CD4-positive, alpha-beta T cell (primary cell): ENCODE results near the gene DCDC1. TPM values are rescaled to one million over a fixed set of nuclear protein-coding genes. Genes with fewer than 3 reads are reported as not detected.

Source experiments
- ATAC-seq: fragments of 200-7000 bp; cut with Tn5 transposase; one replicate; pipeline ENCODE4 v1.10.0; 2022; ENCODE audit warnings: mild to moderate bottlenecking; ENCODE audit not compliant: poor library complexity
- CTCF ChIA-PET: fragments of 350-600 bp; sonication (Branson Sonifier 250); formaldehyde crosslinking; loops from one replicate; lab custom pipeline; 2021; ENCODE audit warnings: antibody characterized with exemption, inconsistent platforms; lab: Charles Lee
- POLR2A ChIA-PET: fragments of 350-600 bp; sonication (Branson Sonifier 250); formaldehyde crosslinking; loops from one replicate; lab custom pipeline; 2021; ENCODE audit warnings: antibody characterized with exemption, inconsistent platforms; lab: Charles Lee
- DNase-seq, 14 experiments: peaks; one replicate each; pipeline ENCODE4 v3.0.0-alpha.2; 2013 to 2020; ENCODE audit warnings: mixed read lengths in 2 of 14
- H3K27ac ChIP-seq, 2 donors: one replicate each; pipeline versions ENCODE4 v1.5.1 to v1.7.0; 2013; ENCODE audit warnings: low read length in 2 of 2, low read depth in 1 of 2, mild to moderate bottlenecking in 1 of 2
- H3K27me3 ChIP-seq, 2 experiments: 1 replicate in 1 of 2; 2 replicates in 1 of 2; pipeline versions ENCODE4 v1.6.1 to v1.7.0; 2013; ENCODE audit warnings: low read length in 2 of 2, control low read depth in 1 of 2, mild to moderate bottlenecking in 1 of 2, moderate library complexity in 1 of 2; ENCODE audit not compliant: insufficient read depth in 2 of 2, control insufficient read depth in 1 of 2
- H3K36me3 ChIP-seq: one replicate; pipeline ENCODE4 v1.6.1; 2013; ENCODE audit warnings: low read length, control low read depth; ENCODE audit not compliant: insufficient read depth
- H3K4me1 ChIP-seq: one replicate; pipeline ENCODE4 v1.6.1; 2013; ENCODE audit warnings: low read length, control low read depth; ENCODE audit not compliant: insufficient read depth
- H3K4me3 ChIP-seq: one replicate; pipeline ENCODE4 v1.5.1; 2013; ENCODE audit warnings: mild to moderate bottlenecking, low read length, moderate library complexity
- H3K9me3 ChIP-seq, 2 experiments: 1 replicate in 1 of 2; 2 replicates in 1 of 2; pipeline versions ENCODE4 v1.6.1 to v1.7.0; 2013; ENCODE audit warnings: low read length in 2 of 2, mild to moderate bottlenecking in 2 of 2, control low read depth in 1 of 2, moderate library complexity in 1 of 2; ENCODE audit not compliant: control insufficient read depth in 1 of 2, insufficient read depth in 1 of 2
- H3K27ac Mint-ChIP-seq: one replicate; pipeline ENCODE4 v1.8.0; 2020; ENCODE audit warnings: mixed read lengths
- H3K27me3 Mint-ChIP-seq: one replicate; pipeline ENCODE4 v1.8.0; 2021; ENCODE audit warnings: mixed read lengths
- H3K36me3 Mint-ChIP-seq: one replicate; pipeline ENCODE4 v1.8.0; 2021; ENCODE audit warnings: low read depth, mixed read lengths
- H3K4me1 Mint-ChIP-seq: one replicate; pipeline ENCODE4 v1.8.0; 2021; ENCODE audit warnings: low read depth, mixed read lengths
- H3K4me3 Mint-ChIP-seq: one replicate; pipeline ENCODE4 v1.8.0; 2020; ENCODE audit warnings: mild to moderate bottlenecking, mixed read lengths
- H3K9me3 Mint-ChIP-seq: one replicate; pipeline ENCODE4 v1.8.0; 2020; ENCODE audit warnings: mixed read lengths
- CTCF ChIP-seq: fragments of 200-600 bp; IDR thresholded peaks from one replicate; pipeline ENCODE4 v1.8.0; 2022; ENCODE audit warnings: antibody characterized with exemption, mild to moderate bottlenecking
- intact Hi-C, 2 experiments: fragments of 100-400 bp; cut with DNase I in 1 of 2; cut with micrococcal nuclease in 1 of 2; formaldehyde crosslinking; loops; one replicate each; pipeline versions ENCODE4 v1.15.1 to v1.9.0; 2023 to 2025; cut with DNase I, micrococcal nuclease
- polyA plus RNA-seq, 2 donors: library from polyadenylated mRNA; unstranded; fragments of 120-200 nt; gene quantifications; one replicate each; pipeline ENCODE4 v1.2.1, GENCODE V29; 2013
- total RNA-seq, 174 experiments: library from RNA in 2 of 174; stranded (reverse) in 2 of 174; gene quantifications; one replicate each; pipeline ENCODE4 v1.2.3 and lab custom pipeline; 2021 to 2026

The DCDC1 gene
- total RNA-seq (under 1 TPM in 1 of 2 experiments, not detected in 1; 0.11 TPM), total RNA-seq (lab: John Stamatoyannopoulos, UW) (0 to 4.1 (median 0.27) reads per million in 172 experiments)
- 0.13 TPM for polyA plus RNA-seq (2013, experiment 1 of 2)
- polyA plus RNA-seq (2013, experiment 2 of 2): 0.11 TPM

DNA sequence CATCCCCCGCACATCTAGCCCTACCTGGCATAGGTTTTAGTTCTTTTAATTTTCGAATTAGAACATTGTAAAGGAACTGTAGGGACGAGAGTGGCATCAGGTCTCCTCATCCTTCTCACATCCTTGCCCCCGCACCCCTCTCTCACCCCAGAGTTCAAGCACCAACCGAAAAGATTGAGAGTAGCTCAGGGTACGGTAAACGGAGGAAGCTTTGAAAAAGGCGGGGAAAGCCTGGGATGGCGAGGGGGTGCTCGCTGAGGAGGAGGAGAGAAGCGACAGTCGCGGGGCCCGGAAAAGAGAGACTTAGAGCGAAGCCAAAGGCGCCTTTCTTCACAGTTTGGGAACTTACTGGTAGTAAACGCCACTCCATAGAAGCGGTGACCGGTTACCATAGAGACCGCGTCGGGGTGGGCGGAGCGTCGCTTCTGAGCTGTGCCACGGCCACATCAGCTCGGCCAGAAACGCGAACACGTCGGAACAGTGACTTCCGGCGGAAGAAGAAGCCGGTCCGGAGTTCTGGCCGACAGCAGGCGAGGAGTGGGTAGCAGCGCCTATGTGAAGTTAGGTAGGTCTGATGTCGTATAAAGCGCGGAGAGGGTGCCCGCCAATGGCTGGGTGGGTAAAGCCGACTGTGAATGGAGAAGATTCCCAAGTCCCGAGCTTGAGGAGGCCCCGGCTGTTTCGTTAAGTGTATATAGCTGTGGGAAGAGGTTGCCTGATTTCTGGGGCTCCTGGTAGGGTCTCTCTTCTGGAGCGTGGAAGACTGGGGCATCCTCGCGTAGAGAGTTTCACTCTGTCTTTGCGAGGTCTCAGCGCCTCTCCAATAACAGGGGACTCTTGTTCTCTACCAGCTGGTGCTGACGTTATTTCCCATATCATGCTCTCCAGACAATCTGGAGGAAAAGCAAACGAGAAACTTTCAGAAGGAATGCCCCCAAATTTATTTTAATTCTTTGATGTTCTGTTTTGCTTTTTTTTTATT is at the start of gene DCDC1, which contains the start of gene DNAJC24:
DCDC1 (minus strand) TSS at position 392 of the 982 bp plus-strand sequence. CDS start 41,459 bp downstream, outside the sequence.
DNAJC24 (plus strand) TSS at position 513 of the 982 bp plus-strand sequence. CDS start 889 bp downstream, outside the sequence.
- Mint-ChIP-seq H3K4me1 (peaks cover 77% of the 10 kb centered on the region), H3K36me3 (peaks cover 23% of the 10 kb centered on the region), H3K4me3 (peak within 1 kb of the TSS; percentile 98), H3K27me3 (no peaks in the 10 kb centered on the region), H3K27ac (peak within 1 kb of the TSS; percentile 78), H3K9me3 (no peaks in the 10 kb centered on the region)
- no peak for TF ChIP-seq CTCF
- H3K4me3 ChIP-seq: peak within 1 kb of the TSS; percentile 73
- H3K27me3 ChIP-seq: no peaks in the 10 kb centered on the region
- CTCF ChIA-PET: interaction anchor here (0.9 to 1.0 kb wide), 3 partner anchors 9 to 28 kb away, joined by 3 to 4 read pairs (median 3); no protein-coding TSS in a partner anchor
- H3K9me3 ChIP-seq: no peaks in the 10 kb centered on the region
- ATAC-seq (peak; percentile 94), DNase-seq (peak; percentile 90 to 97 (median 91))
- POLR2A ChIA-PET: interaction anchor here (0.7 to 1.7 kb wide), 3 partner anchors 17 to 141 kb away, joined by 3 to 4 read pairs (median 4); partner anchors contain the start of genes ELP4 and IMMP1L
- intact Hi-C loops: loop anchor here (5.0 to 10.0 kb wide), 4 partner anchors 135 to 1215 kb away; partner anchors contain the start of genes ELP4 (in 2 of the 2), IMMP1L (in 2 of the 2) and EIF3M (in 1 of the 2)
- H3K27ac ChIP-seq: peak within 1 kb of the TSS; percentile 56 to 73
- no peaks in the 10 kb centered on the region for H3K36me3 ChIP-seq
- H3K4me1 ChIP-seq: peaks cover 20% of the 10 kb centered on the region

DNA sequence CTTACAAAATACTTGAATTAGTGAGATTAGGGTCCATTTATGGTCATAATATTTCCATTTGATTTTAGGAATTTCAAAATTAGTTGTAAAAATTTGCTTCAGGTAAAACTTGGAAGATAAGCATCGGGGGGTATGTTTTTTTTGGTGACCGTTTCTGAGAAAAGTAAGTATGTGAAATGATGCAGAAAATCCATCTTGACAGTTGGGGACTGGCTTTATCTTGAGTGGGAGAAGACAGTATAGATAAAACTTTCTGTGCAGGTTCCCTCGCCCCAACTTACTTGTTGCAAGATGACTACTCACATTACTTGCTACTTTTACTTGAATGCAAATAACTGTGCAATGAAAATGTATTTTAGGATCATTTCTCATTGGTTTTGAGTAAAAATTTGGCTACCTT is 49.6 kb upstream of the DCDC1 start:
- ChIA-PET CTCF (no interaction called here), POLR2A (no interaction called here)
- Histone ChIP-seq H3K27me3 (no peaks in the 10 kb centered on the region), H3K36me3 (peaks cover 11% of the 10 kb centered on the region), H3K27ac (no peak overlapping the region), H3K4me1 (no peaks in the 10 kb centered on the region), H3K9me3 (no peaks in the 10 kb centered on the region), H3K4me3 (no peak overlapping the region)
- Mint-ChIP-seq H3K4me3 (no peak overlapping the region), H3K27me3 (no peaks in the 10 kb centered on the region), H3K9me3 (no peaks in the 10 kb centered on the region), H3K4me1 (no peaks in the 10 kb centered on the region), H3K36me3 (peaks cover 23% of the 10 kb centered on the region), H3K27ac (no peak overlapping the region)
- ATAC-seq (no peak), DNase-seq (no peak)
- intact Hi-C loops: no loop called here
- TF ChIP-seq CTCF: no peak

GRCh38 chr11:31417816-31418215 is 48.3 kb upstream of the DCDC1 start:
- Mint-ChIP-seq H3K4me1 (no peaks in the 10 kb centered on the region), H3K27me3 (no peaks in the 10 kb centered on the region), H3K9me3 (no peaks in the 10 kb centered on the region), H3K27ac (no peak overlapping the region), H3K4me3 (no peak overlapping the region), H3K36me3 (peaks cover 23% of the 10 kb centered on the region)
- no peak overlapping the region for H3K27ac ChIP-seq
- intact Hi-C loops: no loop called here
- no peaks in the 10 kb centered on the region for H3K27me3 ChIP-seq
- no peak for ATAC-seq
- ChIA-PET POLR2A (no interaction called here), CTCF (no interaction called here)
- H3K4me3 ChIP-seq: no peak overlapping the region
- no peaks in the 10 kb centered on the region for H3K9me3 ChIP-seq
- no peaks in the 10 kb centered on the region for H3K4me1 ChIP-seq
- DNase-seq: no peak
- no peak for TF ChIP-seq CTCF
- peaks cover 11% of the 10 kb centered on the region for H3K36me3 ChIP-seq
